Activated naive CD4-positive, alpha-beta T cell treated with anti-CD3 and anti-CD28 coated beads, Interleukin-2, amount 50 U/mL, for 24 hours (primary cell): Measurements from ENCODE around the gene ACP1.
A peak's percentile ranks its signal among the peaks of the same experiment; 100 is the strongest.

Experiments used
- H3K27ac Mint-ChIP-seq: one replicate; pipeline ENCODE4 v1.8.0; 2021; ENCODE audit warnings: mild to moderate bottlenecking, mixed read lengths
- H3K27me3 Mint-ChIP-seq: one replicate; pipeline ENCODE4 v1.8.0; 2021; ENCODE audit warnings: mixed read lengths
- H3K36me3 Mint-ChIP-seq: one replicate; pipeline ENCODE4 v1.8.0; 2021; ENCODE audit warnings: mixed read lengths
- H3K4me1 Mint-ChIP-seq: one replicate; pipeline ENCODE4 v1.8.0; 2021; ENCODE audit warnings: mixed read lengths
- H3K4me3 Mint-ChIP-seq: one replicate; pipeline ENCODE4 v1.8.0; 2021; ENCODE audit warnings: mild to moderate bottlenecking, mixed read lengths
- H3K9me3 Mint-ChIP-seq: one replicate; pipeline ENCODE4 v1.8.0; 2021; ENCODE audit warnings: mixed read lengths

Gene ACP1

DNA sequence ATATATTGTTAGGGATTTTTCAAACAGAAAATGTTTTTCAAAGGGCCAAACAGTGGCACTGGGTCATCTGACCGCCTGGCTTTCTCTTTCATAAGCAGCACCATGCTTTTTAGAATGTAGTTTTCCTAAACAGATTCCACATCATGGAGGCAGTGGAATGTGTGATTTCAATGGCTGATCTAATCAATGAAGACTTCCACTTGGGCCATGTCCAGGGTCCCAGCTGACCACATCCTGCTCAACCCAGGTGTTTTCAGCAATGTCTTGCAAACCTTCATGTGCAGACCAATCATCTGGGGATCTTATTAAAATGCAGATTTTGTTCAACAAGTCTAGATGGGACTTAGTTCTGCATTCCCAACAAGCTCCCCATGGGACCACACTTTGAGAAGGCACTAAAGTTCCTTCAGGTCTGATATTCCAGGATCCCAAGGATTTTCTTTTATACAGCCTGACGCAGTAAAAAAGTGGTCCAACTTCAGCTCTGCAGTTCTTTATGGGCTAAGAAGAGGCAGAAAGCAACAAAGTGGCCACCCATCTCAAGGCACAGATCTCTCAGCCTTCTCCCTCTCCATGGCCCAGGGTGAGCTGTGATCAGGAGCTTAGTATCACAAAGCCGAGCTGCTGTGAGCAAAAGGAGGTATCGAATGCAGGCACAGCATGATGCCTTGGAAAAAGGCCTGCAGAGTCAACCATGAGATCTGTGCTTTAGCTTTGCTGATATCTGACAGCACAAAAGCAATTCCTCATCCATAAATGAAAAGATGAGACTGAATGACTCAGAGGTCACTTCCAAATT is 19.4 kb downstream of the ACP1 start:
- peaks cover 3% of the 10 kb centered on the region for H3K4me1 Mint-ChIP-seq
- H3K9me3 Mint-ChIP-seq: no peaks in the 10 kb centered on the region
- peaks cover 2% of the 10 kb centered on the region for H3K36me3 Mint-ChIP-seq
- H3K27me3 Mint-ChIP-seq: peaks cover 6% of the 10 kb centered on the region
- H3K27ac Mint-ChIP-seq: no peak overlapping the region
- H3K4me3 Mint-ChIP-seq: no peak overlapping the region

DNA sequence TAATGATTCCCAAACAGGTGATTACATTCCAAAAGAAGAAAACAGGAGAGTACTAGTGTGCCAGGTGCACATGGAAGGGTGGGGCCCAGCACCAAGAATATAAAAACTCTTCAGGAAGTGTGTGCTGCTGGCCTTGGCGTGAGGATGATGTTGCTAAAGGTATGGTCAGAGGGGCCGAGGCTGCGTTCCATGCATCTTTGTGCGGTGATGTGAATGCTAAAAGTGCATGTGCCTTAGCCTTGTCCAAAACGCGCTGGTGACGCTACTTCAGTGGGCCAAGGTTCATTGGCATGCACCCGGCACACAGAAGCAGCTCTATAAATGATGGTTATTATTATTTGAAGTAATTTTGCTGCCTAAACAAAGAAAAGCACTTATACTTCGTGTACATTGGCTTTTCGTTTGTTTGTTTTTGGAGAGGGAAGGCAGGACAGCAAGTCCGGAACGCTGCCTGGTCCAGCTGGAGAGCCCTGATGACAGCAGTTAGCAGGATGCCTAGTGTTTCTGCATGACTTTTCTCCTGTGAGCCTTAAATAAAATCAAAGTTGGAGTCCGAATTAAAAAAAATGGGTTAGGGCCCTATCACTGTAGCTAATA is 20.2 kb downstream of the ACP1 start:
- Mint-ChIP-seq H3K4me3 (no peak overlapping the region), H3K27me3 (peaks cover 11% of the 10 kb centered on the region), H3K27ac (no peak overlapping the region), H3K36me3 (peaks cover 2% of the 10 kb centered on the region), H3K9me3 (no peaks in the 10 kb centered on the region), H3K4me1 (peaks cover 5% of the 10 kb centered on the region)

DNA sequence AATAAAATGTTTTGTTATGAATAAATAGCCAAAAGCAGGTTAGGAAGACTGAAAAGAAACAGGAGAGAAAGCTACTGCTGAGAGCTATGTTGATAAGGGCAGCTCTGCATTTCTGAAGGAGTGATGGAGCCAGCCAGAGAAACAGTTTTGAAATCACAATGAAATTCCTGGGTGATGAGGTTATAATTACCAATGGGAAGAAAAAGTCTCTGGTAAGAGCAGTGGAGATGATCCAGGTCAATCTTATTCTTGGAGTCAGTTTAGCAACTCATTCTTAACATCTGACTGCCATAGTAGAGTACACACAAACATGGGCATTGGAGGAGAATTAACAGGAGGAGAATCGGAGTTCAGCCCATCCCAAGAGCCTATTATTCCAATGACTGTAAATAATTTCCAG is 20.8 kb downstream of the ACP1 start:
- Mint-ChIP-seq H3K9me3 (no peaks in the 10 kb centered on the region), H3K27me3 (peaks cover 14% of the 10 kb centered on the region), H3K36me3 (peaks cover 2% of the 10 kb centered on the region), H3K27ac (no peak overlapping the region), H3K4me3 (peak overlapping the region; percentile 23), H3K4me1 (peaks cover 7% of the 10 kb centered on the region)

DNA sequence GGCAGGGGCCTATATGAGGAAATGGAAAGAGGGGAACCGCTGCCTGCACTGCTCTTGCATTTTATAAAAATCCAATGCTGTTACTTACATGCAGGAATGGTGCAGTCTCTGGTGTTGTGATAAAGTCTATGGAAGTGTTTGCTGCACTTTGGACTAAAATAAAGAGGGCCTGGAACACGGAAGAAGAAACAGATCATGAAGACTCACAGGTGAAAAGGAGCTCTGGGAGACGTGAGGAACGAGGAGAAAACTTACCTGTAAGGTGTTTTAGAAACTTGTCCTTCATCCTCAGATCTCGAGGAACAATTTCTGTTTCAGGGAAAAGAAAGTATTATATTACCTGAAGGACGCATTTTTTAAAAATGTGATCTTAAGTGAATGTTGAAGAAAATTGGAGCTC is 21.3 kb downstream of the ACP1 start:
- Mint-ChIP-seq H3K36me3 (peaks cover 2% of the 10 kb centered on the region), H3K4me3 (no peak overlapping the region), H3K27ac (no peak overlapping the region)

GRCh38 chr2:286774-287392 is 22.1 kb downstream of the ACP1 start:
- no peak overlapping the region for H3K27ac Mint-ChIP-seq
- H3K27me3 Mint-ChIP-seq: peaks cover 15% of the 10 kb centered on the region
- peaks cover 7% of the 10 kb centered on the region for H3K4me1 Mint-ChIP-seq
- H3K36me3 Mint-ChIP-seq: no peaks in the 10 kb centered on the region
- peak overlapping the region; percentile 58 for H3K4me3 Mint-ChIP-seq
- H3K9me3 Mint-ChIP-seq: no peaks in the 10 kb centered on the region

More for the DNA sequence above, 21.3 kb downstream of the ACP1 start:
- Mint-ChIP-seq H3K4me1 (peaks cover 7% of the 10 kb centered on the region), H3K27me3 (peaks cover 15% of the 10 kb centered on the region), H3K9me3 (no peaks in the 10 kb centered on the region)

DNA sequence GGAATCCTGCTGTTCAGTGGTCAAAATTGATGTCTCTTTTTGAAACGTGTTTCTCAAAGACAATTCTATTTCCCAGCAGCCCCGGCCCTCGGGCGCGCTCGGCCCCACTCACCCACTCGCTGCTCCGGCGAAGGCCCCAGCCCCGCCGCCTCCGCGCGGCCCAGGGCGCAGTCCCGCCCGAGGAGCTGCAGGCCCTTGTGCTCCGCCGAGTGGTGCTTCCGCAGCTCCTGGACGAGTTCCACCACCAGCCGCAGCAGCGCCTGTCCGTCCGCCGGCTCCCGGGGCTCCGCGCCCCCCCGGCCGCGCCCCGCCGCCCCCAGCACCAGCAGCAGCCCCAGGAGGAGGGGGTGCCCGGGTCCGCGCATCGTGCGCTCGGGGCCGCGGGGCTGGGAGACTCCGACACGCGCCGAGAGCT is 22.7 kb downstream of the ACP1 start:
- Mint-ChIP-seq H3K36me3 (no peaks in the 10 kb centered on the region), H3K4me1 (peaks cover 7% of the 10 kb centered on the region), H3K9me3 (no peaks in the 10 kb centered on the region), H3K27ac (no peak overlapping the region), H3K27me3 (peaks cover 15% of the 10 kb centered on the region), H3K4me3 (no peak overlapping the region)

- Mint-ChIP-seq H3K27me3 (peaks cover 15% of the 10 kb centered on the region), H3K4me3 (peak within 1 kb of the TSS; percentile 58), H3K27ac (no peak within 1 kb of the TSS), H3K9me3 (no peaks in the 10 kb centered on the region), H3K4me1 (peaks cover 7% of the 10 kb centered on the region), H3K36me3 (no peaks in the 10 kb centered on the region)
Observed at GRCh38 chr2:287911-288757, 23.4 kb downstream of the ACP1 start, which contains the start of gene ALKAL2. TSS of gene ALKAL2 (minus strand) at chr2:288091. CDS start at chr2:287835, 256 bp downstream.

- Mint-ChIP-seq H3K36me3 (no peaks in the 10 kb centered on the region), H3K9me3 (no peaks in the 10 kb centered on the region), H3K27ac (no peak overlapping the region), H3K4me3 (peak overlapping the region; percentile 55), H3K4me1 (peaks cover 7% of the 10 kb centered on the region), H3K27me3 (peaks cover 15% of the 10 kb centered on the region)
Observed at GRCh38 chr2:288758-289361, 24.1 kb downstream of the ACP1 start.

- peaks cover 15% of the 10 kb centered on the region for H3K27me3 Mint-ChIP-seq
- no peaks in the 10 kb centered on the region for H3K36me3 Mint-ChIP-seq
- no peak overlapping the region for H3K27ac Mint-ChIP-seq
- H3K4me3 Mint-ChIP-seq: peak overlapping the region; percentile 82
- peaks cover 7% of the 10 kb centered on the region for H3K4me1 Mint-ChIP-seq
- H3K9me3 Mint-ChIP-seq: no peaks in the 10 kb centered on the region
Observed at GRCh38 chr2:289362-290089, 24.8 kb downstream of the ACP1 start.

GRCh38 chr2:290090-290722 is 25.5 kb downstream of the ACP1 start:
- peak overlapping the region; percentile 82 for H3K4me3 Mint-ChIP-seq
- H3K27me3 Mint-ChIP-seq: peaks cover 15% of the 10 kb centered on the region
- H3K27ac Mint-ChIP-seq: no peak overlapping the region
- H3K9me3 Mint-ChIP-seq: no peaks in the 10 kb centered on the region
- H3K36me3 Mint-ChIP-seq: no peaks in the 10 kb centered on the region
- H3K4me1 Mint-ChIP-seq: peaks cover 7% of the 10 kb centered on the region

DNA sequence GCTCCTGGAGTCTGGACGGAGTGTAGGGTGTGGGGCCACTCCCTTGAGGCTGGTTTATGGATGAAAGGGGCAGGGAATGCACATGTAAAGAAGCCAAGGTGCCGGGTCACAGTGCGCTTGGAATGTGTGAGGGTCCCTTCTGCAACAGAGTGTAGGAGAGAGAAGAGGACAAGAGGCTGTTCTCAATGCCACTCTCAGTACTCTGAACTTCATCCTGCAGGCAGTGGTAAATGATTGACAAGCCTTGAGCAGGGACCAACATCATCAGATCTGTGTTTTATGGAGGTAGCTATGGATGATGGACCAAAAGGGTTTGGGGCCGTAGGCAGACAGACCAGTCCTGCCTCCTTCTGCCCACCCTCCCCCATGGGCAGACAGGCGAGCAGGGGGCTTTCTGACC is 30.3 kb downstream of the ACP1 start:
- peaks cover under 1% of the 10 kb centered on the region for H3K4me1 Mint-ChIP-seq
- H3K27me3 Mint-ChIP-seq: peaks cover 8% of the 10 kb centered on the region
- no peak overlapping the region for H3K4me3 Mint-ChIP-seq
- no peak overlapping the region for H3K27ac Mint-ChIP-seq
- H3K36me3 Mint-ChIP-seq: peaks cover 2% of the 10 kb centered on the region
- no peaks in the 10 kb centered on the region for H3K9me3 Mint-ChIP-seq

DNA sequence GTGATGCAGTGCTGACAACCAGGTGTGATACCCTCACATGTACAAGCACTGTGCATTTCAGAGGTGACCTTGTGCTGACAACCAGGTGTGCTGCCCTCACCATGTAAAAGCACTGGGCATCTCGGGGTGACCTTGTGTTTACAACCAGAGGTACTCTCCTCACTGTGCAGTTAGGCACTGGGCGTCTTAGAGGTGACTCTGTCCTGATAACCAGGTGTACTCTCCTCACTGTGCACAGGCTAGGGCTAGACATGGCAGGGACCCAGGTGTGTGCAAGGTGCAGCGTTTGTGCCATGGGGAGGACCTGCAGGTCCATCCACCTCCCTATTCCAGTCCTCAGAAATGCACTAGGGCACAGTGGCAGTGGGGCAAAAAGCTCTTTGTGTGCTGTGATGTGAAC is 31.6 kb downstream of the ACP1 start:
- Mint-ChIP-seq H3K4me3 (no peak overlapping the region), H3K27ac (no peak overlapping the region), H3K9me3 (no peaks in the 10 kb centered on the region), H3K27me3 (peaks cover 5% of the 10 kb centered on the region), H3K4me1 (no peaks in the 10 kb centered on the region), H3K36me3 (peaks cover 2% of the 10 kb centered on the region)

GRCh38 chr2:305366-305765 is 40.6 kb downstream of the ACP1 start:
- no peak overlapping the region for H3K27ac Mint-ChIP-seq
- no peaks in the 10 kb centered on the region for H3K4me1 Mint-ChIP-seq
- no peak overlapping the region for H3K4me3 Mint-ChIP-seq
- H3K27me3 Mint-ChIP-seq: peaks cover 5% of the 10 kb centered on the region
- H3K36me3 Mint-ChIP-seq: no peaks in the 10 kb centered on the region
- H3K9me3 Mint-ChIP-seq: no peaks in the 10 kb centered on the region
